Tibial artery (tissue), 4 donors: ENCODE data around the gene SLC49A3.
A peak's percentile ranks its signal among the peaks of the same experiment; 100 is the strongest.
"Not testable (repeated sequence)": the region's sequence is repeated elsewhere in the genome, so short reads cannot be mapped to it uniquely, and the experiment has no call there.

Experiments
- DNase-seq, 2 donors: peaks; one replicate each; pipeline ENCODE4 v3.0.0-alpha.2; 2019
- H3K27ac ChIP-seq, 2 donors: fragments of 200-600 bp; sonication (generic) in 1 of 2; 1 replicate in 1 of 2; 2 replicates in 1 of 2; pipeline ENCODE4 v1.5.1; 2018 to 2019; ENCODE audit warnings: mild to moderate bottlenecking in 1 of 2
- H3K27me3 ChIP-seq, 2 donors: fragments of 200-600 bp; sonication (generic) in 1 of 2; one replicate each; pipeline versions ENCODE4 v1.5.1 to v1.6.0; 2016 to 2019
- H3K36me3 ChIP-seq, 3 donors: fragments of 200-600 bp; sonication (generic) in 2 of 3; one replicate each; pipeline ENCODE4 v1.5.1; 2016 to 2019; ENCODE audit warnings: mild to moderate bottlenecking in 2 of 3
- H3K4me1 ChIP-seq, 4 donors: fragments of 200-600 bp; sonication (generic) in 2 of 4; 1 replicate in 3 of 4; 2 replicates in 1 of 4; pipeline ENCODE4 v1.5.1; 2016 to 2019
- H3K4me3 ChIP-seq, 2 donors: fragments of 200-600 bp; sonication (generic) in 1 of 2; 1 replicate in 1 of 2; 2 replicates in 1 of 2; pipeline ENCODE4 v1.5.1; 2018 to 2019; ENCODE audit warnings: mild to moderate bottlenecking in 2 of 2
- H3K9me3 ChIP-seq, 3 donors: fragments of 200-600 bp; sonication (generic) in 1 of 3; one replicate each; pipeline ENCODE4 v1.5.1; 2016 to 2019
- CTCF ChIP-seq, 2 experiments: fragments of 200-600 bp in 1 of 2; fragments of 450-650 bp in 1 of 2; IDR thresholded peaks; one replicate each; pipeline ENCODE4 v1.5.1; 2017 to 2019; ENCODE audit warnings: antibody characterized with exemption in 2 of 2, mild to moderate bottlenecking in 1 of 2, moderate library complexity in 1 of 2
- intact Hi-C: fragments of 100-400 bp; cut with DNase I; formaldehyde crosslinking; loops from one replicate; pipeline ENCODE4 v1.15.0; 2023; ENCODE audit warnings: low total_unique reads

The SLC49A3 gene

GRCh38 chr4:649293-649625, 39.7 kb downstream of the SLC49A3 start:
- TF ChIP-seq CTCF (IDR thresholded peaks at IDR 0.05): no peak
- peaks cover 0 to 45% of the 10 kb centered on the region in 2 donors for H3K27me3 ChIP-seq

GRCh38 chr4:648579-649292, 40.2 kb downstream of the SLC49A3 start:
- no peaks in the 10 kb centered on the region for H3K9me3 ChIP-seq
- peaks cover 0 to 45% of the 10 kb centered on the region in 2 donors for H3K27me3 ChIP-seq
- no peak for TF ChIP-seq CTCF (IDR thresholded peaks at IDR 0.05)
- H3K4me3 ChIP-seq: no peak overlapping the region
- no peaks in the 10 kb centered on the region for H3K36me3 ChIP-seq
- intact Hi-C loops: no loop called here
- peaks cover 0 to 5% (median 0%) of the 10 kb centered on the region in 4 donors for H3K4me1 ChIP-seq
- no peak for DNase-seq
- H3K27ac ChIP-seq: no peak overlapping the region

More at GRCh38 chr4:649293-649625, 39.7 kb downstream of the SLC49A3 start:
- Histone ChIP-seq H3K4me3 (no peak overlapping the region), H3K9me3 (no peaks in the 10 kb centered on the region), H3K4me1 (peaks cover 0 to 5% (median 0%) of the 10 kb centered on the region in 4 donors), H3K36me3 (no peaks in the 10 kb centered on the region), H3K27ac (no peak overlapping the region)
- DNase-seq: no peak
- intact Hi-C loops: no loop called here

DNA sequence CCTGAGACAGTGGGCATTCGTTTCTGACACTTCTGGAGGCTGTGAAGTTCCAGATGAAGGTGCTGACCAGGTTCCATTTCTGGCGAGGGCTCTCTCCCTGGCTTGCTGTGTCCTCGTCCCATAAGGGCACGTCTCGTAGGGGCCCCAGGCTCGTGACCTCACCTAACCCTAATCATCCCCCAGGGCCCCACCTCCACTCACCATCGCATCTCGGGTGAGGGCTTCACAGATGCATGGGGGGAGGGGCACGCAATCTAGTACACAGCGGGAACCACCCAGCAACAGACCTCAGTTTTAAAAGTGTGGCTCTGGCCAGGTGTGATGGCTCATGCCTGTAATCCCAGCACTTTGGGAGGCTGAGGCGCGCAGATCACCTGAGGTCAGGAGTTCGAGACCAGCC, 41.5 kb downstream of the SLC49A3 start:
- TF ChIP-seq CTCF (IDR thresholded peaks at IDR 0.05): no peak
- no peak for DNase-seq
- Histone ChIP-seq H3K36me3 (no peaks in the 10 kb centered on the region), H3K27me3 (peaks cover 0 to 45% of the 10 kb centered on the region in 2 donors), H3K9me3 (no peaks in the 10 kb centered on the region), H3K4me3 (no peak overlapping the region), H3K27ac (no peak overlapping the region), H3K4me1 (peaks cover 0 to 5% (median 0%) of the 10 kb centered on the region in 4 donors)
- intact Hi-C loops: no loop called here

- Histone ChIP-seq H3K4me3 (no peak overlapping the region), H3K9me3 (peaks cover 0 to 9% (median 2%) of the 10 kb centered on the region in 3 donors), H3K27ac (no peak overlapping the region), H3K36me3 (no peaks in the 10 kb centered on the region), H3K4me1 (peaks cover 0 to 5% (median 0%) of the 10 kb centered on the region in 4 donors), H3K27me3 (peaks cover 0 to 42% of the 10 kb centered on the region in 2 donors)
- intact Hi-C loops: no loop called here
- no peak for DNase-seq
- no peak for TF ChIP-seq CTCF (IDR thresholded peaks at IDR 0.05)
These were observed 42.5 kb downstream of the SLC49A3 start for GRCh38 chr4:646460-646859.

GRCh38 chr4:642366-642765, 46.6 kb downstream of the SLC49A3 start:
- H3K4me3 ChIP-seq, H3K36me3 ChIP-seq, DNase-seq, intact Hi-C loops, H3K27ac ChIP-seq, H3K4me1 ChIP-seq: not testable (repeated sequence)
- H3K9me3 ChIP-seq: peaks cover 0 to 13% (median 4%) of the 10 kb centered on the region in 3 donors
- peaks cover 0 to 17% of the 10 kb centered on the region in 2 donors for H3K27me3 ChIP-seq

GRCh38 chr4:637536-638280, 51.2 kb downstream of the SLC49A3 start:
- Histone ChIP-seq H3K4me1 (no peaks in the 10 kb centered on the region), H3K36me3 (no peaks in the 10 kb centered on the region), H3K27ac (no peak overlapping the region), H3K27me3 (peaks cover 0 to 27% of the 10 kb centered on the region in 2 donors), H3K9me3 (peaks cover 0 to 13% (median 12%) of the 10 kb centered on the region in 3 donors), H3K4me3 (no peak overlapping the region)
- peak in 1 of 2 donors; percentile 20 for DNase-seq
- TF ChIP-seq CTCF (IDR thresholded peaks at IDR 0.05): no peak
- intact Hi-C loops: no loop called here
